SH-SY5Y (cell line): ENCODE measurements around the gene WFDC5.

Source experiments
- GATA2 ChIP-seq: IDR thresholded peaks from 2 replicates; pipeline ENCODE4 v1.6.1; 2011; ENCODE audit warnings: mild to moderate bottlenecking, low read depth, low read length
- GATA3 ChIP-seq: IDR thresholded peaks from 2 replicates; pipeline ENCODE4 v1.6.1; 2011; ENCODE audit warnings: low read depth, mild to moderate bottlenecking, low read length, moderate library complexity

GRCh38 chr20:45083127-45083526 lies 31.8 kb downstream of the WFDC5 start:
- TF ChIP-seq GATA2 (no peak), GATA3 (no peak)
